Measurements from ENCODE around the gene TNS2.
"Not testable (repeated sequence)": the region's sequence is repeated elsewhere in the genome, so short reads cannot be mapped to it uniquely, and the experiment has no call there.

Gene TNS2

GRCh38 chr12:53069621-53070410 lies 20.0 kb downstream of the TNS2 start:
- DNase-seq = no peak

DNA sequence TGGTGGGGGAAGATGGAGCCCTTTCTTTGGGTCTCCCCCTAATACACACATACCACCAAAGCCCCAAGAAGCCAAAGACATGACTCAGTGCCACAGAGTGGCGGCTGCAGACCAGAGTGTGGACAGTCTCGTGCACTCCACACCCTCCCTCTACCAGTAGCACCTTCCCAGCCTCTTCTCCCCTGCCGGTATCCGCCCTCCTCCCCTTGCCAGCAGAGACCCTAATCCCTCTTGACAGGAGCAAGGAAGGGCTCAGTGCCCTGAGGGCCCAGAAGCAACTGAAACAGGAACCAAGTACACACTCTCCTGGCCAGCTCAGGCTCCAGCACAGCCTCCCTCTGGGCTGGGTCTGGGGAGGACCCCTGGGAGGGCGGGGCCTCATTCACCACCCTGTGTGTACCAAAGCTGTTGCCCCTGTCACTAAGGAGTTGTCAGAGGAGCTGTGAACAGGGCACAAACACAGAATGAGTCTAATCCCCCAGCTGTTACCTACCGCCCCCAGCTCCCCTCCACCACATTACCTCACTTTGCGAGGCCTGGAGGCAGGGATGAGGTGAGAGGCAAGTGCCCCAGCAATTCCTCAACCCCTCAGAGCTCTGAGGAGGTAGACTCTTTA lies 21.1 kb downstream of the TNS2 start:
- DNase-seq = no peak

- no peak for DNase-seq
Measured at GRCh38 chr12:53071591-53072551, 22.0 kb downstream of the TNS2 start.

DNA sequence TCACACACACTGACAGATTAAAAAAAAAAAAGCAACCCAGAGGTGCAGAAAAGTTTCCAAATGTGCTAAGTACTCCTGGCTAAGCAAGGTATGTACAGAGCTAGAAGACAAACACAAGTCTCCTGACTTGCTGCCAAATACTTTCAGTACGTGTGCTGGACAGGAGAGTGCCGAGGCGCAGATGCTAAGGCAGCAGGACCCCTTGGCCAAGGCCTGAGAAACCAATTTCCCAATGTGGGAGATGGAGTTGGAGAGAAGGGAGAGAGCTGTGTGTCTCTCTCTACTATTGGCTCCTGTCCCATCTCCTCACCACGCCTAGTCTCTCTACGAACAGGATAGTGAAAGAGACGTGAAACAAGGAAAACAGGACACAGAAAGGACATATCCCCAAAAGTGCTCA lies 24.0 kb downstream of the TNS2 start:
- DNase-seq = no peak

DNA sequence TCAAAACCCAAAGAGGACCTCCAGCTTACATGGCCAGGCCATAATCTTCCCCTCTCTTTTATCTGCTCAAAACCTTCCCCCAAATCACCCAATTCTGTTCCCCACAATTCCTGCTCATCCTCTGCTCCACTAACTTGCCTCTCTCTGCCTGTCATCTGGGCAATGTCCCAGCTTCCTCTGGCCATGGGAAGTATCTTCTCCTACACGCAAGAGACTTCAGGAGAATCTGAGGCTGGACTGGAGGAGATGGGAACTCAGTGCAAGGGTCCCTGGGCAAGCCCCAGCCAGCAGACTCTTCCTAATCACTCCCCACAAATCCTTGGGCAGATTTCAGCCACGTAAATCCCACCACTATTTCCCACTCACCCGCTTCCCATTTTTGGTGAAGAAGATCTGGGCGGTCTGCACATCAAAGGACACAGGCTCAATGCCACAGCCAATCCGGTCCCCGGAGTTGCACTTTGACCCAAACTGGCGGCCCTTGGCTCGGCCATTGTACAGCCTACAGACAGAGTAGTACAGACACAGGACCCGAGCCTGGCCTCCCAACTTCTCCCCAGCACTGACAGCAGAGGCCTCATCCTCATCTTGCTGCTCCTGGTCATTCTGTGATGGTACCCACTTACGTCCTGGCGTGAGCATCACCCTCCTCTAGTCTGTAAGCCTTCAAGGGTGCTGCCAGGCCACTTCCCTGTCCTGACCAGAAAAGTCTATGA lies 24.6 kb downstream of the TNS2 start:
- no peak for DNase-seq

DNA sequence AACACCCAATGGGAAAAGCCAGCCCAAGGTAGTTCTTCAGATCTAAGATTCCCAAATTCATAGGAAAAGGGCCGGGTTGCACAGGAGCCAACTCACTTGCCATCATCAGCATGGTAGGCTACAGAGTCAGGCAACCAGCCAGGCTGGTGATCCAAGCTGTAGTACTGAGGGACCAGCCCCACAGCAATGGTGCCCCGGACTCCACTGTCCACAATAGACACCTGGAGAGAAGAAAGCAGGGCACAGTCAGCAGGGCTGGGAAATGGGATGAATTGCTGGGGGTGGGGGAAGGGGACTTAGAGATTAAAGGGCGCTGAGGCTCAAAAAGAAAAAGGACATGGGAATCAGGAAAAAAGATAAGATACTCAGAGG lies 25.1 kb downstream of the TNS2 start:
- DNase-seq = no peak

DNA sequence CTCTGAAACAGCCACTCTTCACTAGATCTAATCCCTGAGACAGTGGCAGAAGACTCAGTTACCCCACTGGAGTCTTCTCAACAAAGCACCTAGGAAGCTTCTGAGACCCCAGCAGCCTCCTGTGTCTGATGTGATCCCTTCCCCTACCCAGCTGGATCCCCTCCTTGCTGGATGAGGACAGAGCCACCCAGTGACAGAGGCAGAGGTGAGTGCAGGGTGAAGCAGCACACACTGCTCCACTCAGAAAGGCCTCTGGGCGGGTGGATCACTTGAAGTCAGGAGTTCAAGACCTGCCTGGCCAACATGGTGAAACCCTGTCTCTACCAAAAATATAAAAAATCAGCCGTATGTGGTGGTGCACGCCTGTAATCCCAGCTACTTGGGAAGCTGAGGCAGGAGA lies 26.6 kb downstream of the TNS2 start:
- DNase-seq = no peak

DNA sequence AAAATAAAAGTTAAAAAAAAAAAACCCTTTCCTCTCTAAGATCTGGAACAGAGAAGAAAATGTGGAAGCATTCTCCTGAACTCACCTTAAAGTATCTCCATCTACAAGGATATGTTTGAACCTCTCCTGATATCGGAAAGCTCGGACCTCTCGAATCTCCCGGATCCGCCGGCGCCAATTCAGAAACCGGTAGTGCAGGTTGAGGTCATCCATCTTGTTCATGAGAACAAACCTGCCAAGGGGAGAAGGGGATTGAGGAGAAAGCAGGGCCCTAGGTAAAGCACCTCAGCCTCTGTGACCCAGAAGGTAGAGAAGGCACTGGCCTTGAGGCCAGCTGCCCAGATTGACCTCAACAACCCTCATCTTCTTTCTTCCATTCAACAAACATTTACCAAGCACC lies 27.2 kb downstream of the TNS2 start:
- DNase-seq = no peak

DNA sequence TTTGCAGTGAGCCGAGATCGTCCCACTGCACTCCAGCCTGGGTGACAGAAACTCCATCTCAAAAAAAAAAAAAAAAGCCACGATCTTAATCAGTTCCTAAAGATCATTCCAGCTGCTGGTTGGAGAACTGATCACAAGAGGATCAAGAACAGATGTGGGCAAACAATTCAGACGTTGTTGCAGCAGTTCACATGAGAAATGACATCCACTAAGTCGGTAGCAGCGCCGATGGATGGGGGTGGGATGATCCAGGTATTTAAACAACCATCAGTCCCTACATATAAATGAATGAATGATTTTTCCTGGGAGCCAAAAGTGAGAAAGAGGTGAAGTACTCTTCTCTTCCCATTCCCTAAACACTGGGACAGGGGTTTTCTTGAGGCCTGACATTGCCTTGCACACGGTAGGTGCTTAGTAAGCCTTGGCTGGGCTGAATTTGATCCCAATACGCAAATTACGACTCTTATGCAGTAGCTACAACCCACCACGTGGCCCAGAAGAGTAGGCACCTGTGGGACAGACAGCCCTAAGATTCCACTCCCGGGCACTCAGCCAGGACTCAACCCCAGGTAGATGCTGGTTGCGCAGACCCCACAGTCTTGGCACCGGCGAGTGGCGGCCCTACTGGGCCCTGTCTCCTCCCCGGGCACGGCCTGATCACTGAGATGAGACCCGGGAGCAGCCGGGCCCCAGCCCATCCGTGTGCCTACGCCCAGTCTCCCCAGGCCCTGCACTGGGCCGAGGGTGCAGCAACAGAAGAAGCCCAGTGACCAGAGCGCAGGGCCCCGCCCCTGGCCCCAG lies 28.8 kb downstream of the TNS2 start:
- peak; percentile 78 for DNase-seq

- DNase-seq = peak; percentile 99
Measured at GRCh38 chr12:53079226-53080117, 29.6 kb downstream of the TNS2 start, which contains the start of gene SPRYD3. SPRYD3 (minus strand) TSS chr12:53079390; CDS start chr12:53079333, 57 bp downstream.

DNA sequence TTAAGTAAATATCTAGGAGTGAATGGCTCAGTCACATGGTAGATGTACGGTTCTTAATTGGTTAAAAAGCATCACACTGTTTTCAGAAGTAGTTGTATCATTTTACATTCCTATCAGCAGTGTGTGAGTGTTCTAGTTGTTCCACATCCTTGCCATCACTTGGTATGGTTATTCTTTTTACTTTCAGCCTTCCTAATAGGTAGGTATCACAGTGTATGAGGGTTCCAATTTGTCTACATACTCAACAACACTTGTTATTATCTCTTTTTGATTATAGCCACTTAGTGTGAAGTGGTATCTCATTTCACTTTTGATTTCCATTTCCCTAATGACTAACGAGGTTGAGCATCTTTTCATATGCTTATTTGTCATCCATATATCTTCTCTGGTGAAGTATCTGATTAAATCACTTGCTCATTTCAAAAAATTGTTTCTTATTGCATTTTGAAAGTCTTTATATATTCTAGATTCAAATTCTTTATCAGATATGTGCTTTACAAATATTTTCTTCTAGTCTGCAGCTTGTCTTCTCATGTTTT lies 32.8 kb downstream of the TNS2 start:
- DNase-seq = no peak

DNA sequence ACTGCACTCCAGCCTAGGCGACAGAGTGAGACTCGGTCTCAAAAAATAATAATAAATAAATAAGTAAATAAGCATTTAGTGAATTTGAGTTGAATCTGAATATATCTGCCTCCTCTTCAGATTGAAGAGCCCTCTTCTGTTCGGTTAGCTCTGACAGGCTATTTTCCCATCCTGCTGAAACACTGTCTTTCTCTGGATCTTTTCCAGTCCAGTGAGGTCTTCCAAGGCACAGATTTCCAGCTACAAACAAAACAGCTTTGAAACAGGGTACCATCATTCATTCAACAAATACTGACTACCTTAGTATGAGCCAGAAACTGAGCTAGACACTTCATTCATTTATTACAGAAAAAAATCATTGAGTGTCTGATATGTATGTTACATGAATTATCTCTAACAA lies 36.5 kb downstream of the TNS2 start:
- no peak for DNase-seq

GRCh38 chr12:53090105-53090504 lies 40.2 kb downstream of the TNS2 start:
- no peak for DNase-seq

DNA sequence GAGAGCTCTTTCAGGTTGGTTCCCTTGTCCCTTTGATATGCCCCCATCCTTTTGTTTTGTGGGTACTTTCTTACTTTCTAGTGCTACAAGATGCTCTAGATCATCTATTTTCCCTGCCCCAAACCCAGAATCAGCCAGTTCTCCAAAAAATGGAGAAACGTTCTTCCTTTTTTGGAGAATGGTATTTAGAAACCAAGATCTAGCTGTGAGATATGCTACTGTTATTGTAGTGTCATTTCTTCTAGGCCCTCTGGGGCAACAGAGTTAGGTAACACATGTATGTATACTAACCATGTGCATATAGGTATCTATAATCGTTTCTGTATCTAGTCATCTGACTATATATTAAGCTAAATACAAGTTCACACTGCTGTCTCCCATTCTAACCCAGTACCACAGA lies 40.7 kb downstream of the TNS2 start:
- no peak for DNase-seq

DNA sequence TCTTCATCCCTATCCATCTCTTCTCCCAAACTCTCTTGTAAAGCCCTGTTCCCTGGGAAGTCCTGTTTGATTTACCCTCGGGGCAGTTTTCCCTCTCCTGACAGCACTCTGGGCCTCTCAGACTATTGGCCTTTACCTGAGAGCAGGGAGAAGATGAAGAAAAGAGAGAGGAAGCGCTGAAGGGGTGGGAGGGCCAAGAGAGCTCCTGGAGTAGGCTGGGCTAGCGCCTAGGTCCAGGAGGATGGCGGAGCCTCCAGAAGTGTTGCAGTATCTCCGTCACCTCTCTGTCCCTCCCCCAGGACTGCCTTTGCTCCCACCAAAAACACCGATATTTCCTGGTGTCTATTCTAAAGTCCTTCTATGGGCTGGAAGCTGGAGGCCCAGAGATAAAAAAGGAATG lies 41.9 kb downstream of the TNS2 start:
- peak; percentile 18 for DNase-seq

DNA sequence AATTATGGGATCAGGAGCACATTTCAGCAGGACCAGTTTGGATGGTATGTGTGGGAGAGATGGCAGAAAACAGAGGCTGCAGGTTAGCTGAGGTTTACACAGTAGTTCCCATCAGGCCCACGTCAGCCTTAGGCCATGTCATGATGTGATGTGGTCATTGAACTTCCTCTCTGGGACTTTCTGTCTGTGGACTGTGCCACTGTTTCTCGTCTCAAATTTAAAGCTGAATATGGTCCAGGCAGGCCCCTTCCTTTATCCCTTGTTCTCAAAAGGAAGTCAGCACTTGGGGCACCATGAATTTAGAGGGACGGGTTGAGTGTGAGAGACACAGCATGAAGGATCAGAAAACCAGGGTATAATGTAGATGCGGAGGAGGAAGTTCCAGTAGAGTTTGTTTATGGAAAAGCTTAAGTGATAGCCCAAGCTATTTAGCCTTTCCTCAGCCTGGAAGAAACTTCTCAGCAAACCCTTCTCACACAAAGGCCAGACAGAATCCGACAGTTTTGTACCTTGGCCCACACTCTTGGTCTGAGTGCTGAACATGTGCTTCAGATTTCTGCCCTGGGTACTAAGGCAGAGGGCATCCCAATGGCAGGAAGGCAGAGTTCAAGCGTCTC lies 44.0 kb downstream of the TNS2 start:
- no peak for DNase-seq

- no peak for DNase-seq
Measured at GRCh38 chr12:53094394-53094787, 44.5 kb downstream of the TNS2 start.

GRCh38 chr12:53094796-53095595 lies 45.1 kb downstream of the TNS2 start:
- not testable (repeated sequence) for DNase-seq

DNA sequence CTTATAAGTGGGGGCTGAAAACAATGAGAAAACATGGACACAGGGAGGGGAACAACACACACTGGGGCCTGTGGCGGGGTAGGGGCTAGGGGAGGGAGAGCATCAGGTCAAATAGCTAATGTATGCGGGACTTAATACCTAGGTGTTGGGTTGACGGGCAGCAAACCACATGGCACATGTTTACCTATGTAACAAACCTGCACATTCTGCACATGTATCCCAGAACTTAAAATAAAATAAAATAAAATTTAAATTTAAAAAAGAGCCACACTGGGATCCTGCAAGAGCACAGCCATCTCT lies 45.7 kb downstream of the TNS2 start:
- not testable (repeated sequence) for DNase-seq
